HepG2 (cell line): ENCODE results near the gene NSD1. TPM values are rescaled to one million over a fixed set of nuclear protein-coding genes. Genes with fewer than 3 reads are reported as not detected.

Source experiments
- CREB1 ChIP-seq, 2 experiments: fragments of 450-650 bp in 1 of 2; IDR thresholded peaks; 2 replicates each; pipeline ENCODE4 v1.6.1; 2016 to 2017; ENCODE audit warnings: control low read depth in 1 of 2, mild to moderate bottlenecking in 1 of 2, missing compliant biosample characterization in 1 of 2, missing genetic modification characterization in 1 of 2
- FOXA3 ChIP-seq: IDR thresholded peaks from 2 replicates; pipeline ENCODE4 v1.6.1; 2016; ENCODE audit warnings: missing genetic modification reagents, missing compliant biosample characterization
- GZF1 ChIP-seq: sonication (generic); formaldehyde crosslinking; IDR thresholded peaks from 2 replicates; pipeline ENCODE4 v1.5.1; 2020; ENCODE audit warnings: mild to moderate bottlenecking, missing genetic modification reagents
- HES4 ChIP-seq: sonication (generic); formaldehyde crosslinking; IDR thresholded peaks from 2 replicates; pipeline ENCODE4 v1.9.0; 2021; ENCODE audit warnings: mild to moderate bottlenecking, missing genetic modification reagents, borderline replicate concordance
- HNRNPLL ChIP-seq: fragments of 200-400 bp; formaldehyde crosslinking; IDR thresholded peaks from 2 replicates; pipeline ENCODE4 v1.6.1; 2017; ENCODE audit warnings: mild to moderate bottlenecking, low read depth, low read length; ENCODE audit not compliant: poor library complexity, severe bottlenecking
- KAT8 ChIP-seq: IDR thresholded peaks from 2 replicates; pipeline ENCODE4 v1.6.1; 2016; ENCODE audit warnings: missing genetic modification reagents, missing compliant biosample characterization
- KDM2A ChIP-seq: sonication (generic); formaldehyde crosslinking; IDR thresholded peaks from 2 replicates; pipeline ENCODE4 v1.4.0; 2020; ENCODE audit warnings: low read depth, missing genetic modification reagents, borderline replicate concordance
- KDM4B ChIP-seq: sonication (generic); formaldehyde crosslinking; IDR thresholded peaks from 2 replicates; pipeline ENCODE4 v1.4.0; 2020; ENCODE audit warnings: missing genetic modification reagents
- POGZ ChIP-seq: sonication (generic); formaldehyde crosslinking; IDR thresholded peaks from 2 replicates; pipeline ENCODE4 v1.4.0; 2020; ENCODE audit warnings: mild to moderate bottlenecking, missing genetic modification reagents
- RBFOX2 ChIP-seq: fragments of 200-400 bp; formaldehyde crosslinking; IDR thresholded peaks from 2 replicates; pipeline ENCODE4 v1.6.1; 2017; ENCODE audit warnings: low read depth, mild to moderate bottlenecking, low read length
- RELA ChIP-seq: sonication (generic); formaldehyde crosslinking; IDR thresholded peaks from 2 replicates; pipeline ENCODE4 v1.4.0; 2020; ENCODE audit warnings: missing genetic modification reagents
- RXRA ChIP-seq: sonication (generic); formaldehyde crosslinking; IDR thresholded peaks from 2 replicates; pipeline ENCODE4 v1.5.1; 2020; ENCODE audit warnings: missing genetic modification reagents
- SP2 ChIP-seq: sonication (generic); formaldehyde crosslinking; IDR thresholded peaks from 2 replicates; pipeline ENCODE4 v1.5.1; 2020; ENCODE audit warnings: mild to moderate bottlenecking, missing genetic modification reagents
- SPEN ChIP-seq: sonication (generic); formaldehyde crosslinking; IDR thresholded peaks from 2 replicates; pipeline ENCODE4 v1.5.1; 2020; ENCODE audit warnings: low read depth, mild to moderate bottlenecking, missing genetic modification reagents
- SRY ChIP-seq: sonication (generic); formaldehyde crosslinking; IDR thresholded peaks from 2 replicates; pipeline ENCODE4 v1.8.0; 2022; ENCODE audit warnings: mild to moderate bottlenecking, missing genetic modification reagents
- TAF1 ChIP-seq: sonication (generic); formaldehyde crosslinking; IDR thresholded peaks from 2 replicates; pipeline ENCODE4 v1.4.0; 2020; ENCODE audit warnings: missing genetic modification reagents
- TBX2 ChIP-seq: sonication (generic); formaldehyde crosslinking; IDR thresholded peaks from 2 replicates; pipeline ENCODE4 v1.5.0; 2020; ENCODE audit warnings: missing genetic modification reagents, mild to moderate bottlenecking, borderline replicate concordance
- ZBTB7B ChIP-seq: sonication (generic); formaldehyde crosslinking; IDR thresholded peaks from 2 replicates; pipeline ENCODE4 v1.4.0; 2020; ENCODE audit warnings: missing genetic modification reagents
- ZNF160 ChIP-seq: sonication (generic); formaldehyde crosslinking; IDR thresholded peaks from 2 replicates; pipeline ENCODE4 v1.8.0; 2022; ENCODE audit warnings: mild to moderate bottlenecking, inconsistent platforms, missing genetic modification reagents
- ZNF549 ChIP-seq: sonication (generic); formaldehyde crosslinking; IDR thresholded peaks from 2 replicates; pipeline ENCODE4 v1.5.0; 2020; ENCODE audit warnings: missing genetic modification reagents
- ZSCAN25 ChIP-seq: sonication (generic); formaldehyde crosslinking; IDR thresholded peaks from 2 replicates; pipeline ENCODE4 v1.8.0; 2022; ENCODE audit warnings: mild to moderate bottlenecking, missing genetic modification reagents
- polyA plus RNA-seq, 8 experiments: library from polyadenylated mRNA; depleted of rRNA in 3 of 8; stranded (reverse) in 7 of 8; unstranded in 1 of 8; fragments of >200 nt; fragmentation: Illumina TruSeq in 4 of 8; extraction: Trizol in 4 of 8; gene quantifications; 2 replicates each; pipeline versions ENCODE4 v1.2.1 to v1.2.3, GENCODE V29; 2011 to 2016; ENCODE audit warnings: low read depth in 4 of 8, missing spikeins in 1 of 8, mixed read lengths in 1 of 8; ENCODE audit not compliant: insufficient read depth in 1 of 8
- total RNA-seq, 5 experiments: library from RNA; depleted of rRNA; stranded (reverse); fragments of >200 nt; fragmentation: Illumina TruSeq; extraction: Trizol; gene quantifications; 2 replicates each; pipeline ENCODE4 v1.2.3, GENCODE V29; 2016; ENCODE audit warnings: low read depth in 1 of 5
- TF ChIP-seq, protein P1 (sequence below): sonication (generic); formaldehyde crosslinking; IDR thresholded peaks from 2 replicates; pipeline ENCODE4 v1.4.0; 2020; ENCODE audit warnings: mild to moderate bottlenecking, missing genetic modification reagents
- TF ChIP-seq, protein P2 (sequence below), 2 experiments: fragments of 450-650 bp in 1 of 2; sonication (generic) in 1 of 2; formaldehyde crosslinking; IDR thresholded peaks; 2 replicates each; pipeline versions ENCODE4 v1.5.0 to v1.8.0; 2020 to 2022; ENCODE audit warnings: mild to moderate bottlenecking in 1 of 2, missing genetic modification reagents in 1 of 2
- TF ChIP-seq, protein P3 (sequence below): sonication (generic); IDR thresholded peaks from 2 replicates; pipeline ENCODE4 v1.6.1; 2016; ENCODE audit warnings: low read depth, borderline replicate concordance
- TF ChIP-seq, protein P4 (sequence below): sonication (generic); formaldehyde crosslinking; IDR thresholded peaks from 2 replicates; pipeline ENCODE4 v1.8.0; 2022; ENCODE audit warnings: low read depth, missing genetic modification reagents

Gene NSD1
- total and polyA plus RNA-seq, 2 of the 13 experiments (the other 11 are each of a cell fraction or from before 2014, with no cell fraction given), result 0.01 to 0.09 TPM

DNA sequence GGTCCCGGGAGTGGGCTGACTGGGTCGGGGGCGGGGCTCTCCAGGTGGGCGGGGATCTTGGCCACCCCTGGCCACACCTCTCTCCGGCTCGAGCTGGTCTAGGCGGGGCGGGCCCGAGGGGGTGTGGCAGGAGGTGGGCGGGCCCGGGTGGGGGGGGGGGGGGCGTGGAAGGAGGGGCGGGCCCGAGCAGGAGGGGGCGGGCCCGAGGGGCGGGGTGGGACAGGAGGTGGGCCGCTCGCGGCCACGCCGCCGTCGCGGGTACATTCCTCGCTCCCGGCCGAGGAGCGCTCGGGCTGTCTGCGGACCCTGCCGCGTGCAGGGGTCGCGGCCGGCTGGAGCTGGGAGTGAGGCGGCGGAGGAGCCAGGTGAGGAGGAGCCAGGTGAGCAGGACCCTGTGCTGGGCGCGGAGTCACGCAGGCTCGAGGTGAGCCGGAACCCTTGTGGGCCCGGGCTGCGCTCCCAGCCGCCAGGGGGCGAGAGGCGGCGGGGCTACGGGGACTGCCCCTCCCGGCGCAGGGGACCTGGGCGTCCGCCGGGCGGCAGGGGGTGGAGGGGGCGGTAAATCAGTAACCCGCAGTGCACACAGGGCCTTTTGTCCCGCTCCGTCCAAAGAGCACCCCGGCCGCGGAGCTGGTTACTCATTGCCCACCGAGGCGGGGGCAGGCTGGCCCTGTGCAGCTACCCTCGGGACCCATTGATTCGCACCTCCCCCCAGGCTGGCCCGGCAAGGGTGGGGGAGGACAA is 46.7 kb upstream of the NSD1 start, which contains the start of gene FGFR4 (continued):
- TF ChIP-seq TBX2 (CRISPR knock-in tag), result peak; percentile 81; the same call in 1 of the 2 replicates
- peak; percentile 77 for TF ChIP-seq RXRA (CRISPR knock-in tag)
- TF ChIP-seq ZNF160 (CRISPR knock-in tag), result 0 out of 2 replicates have a peak, but pooled peaks have one; percentile 60
- 0 out of 2 replicates have a peak, but pooled peaks have one; percentile 46 for TF ChIP-seq ZNF549 (CRISPR knock-in tag)
- peak; percentile 66 for TF ChIP-seq FOXA3 (CRISPR knock-in tag)
- no peak for TF ChIP-seq KDM4B (CRISPR knock-in tag)
- peak; percentile 78 for TF ChIP-seq POGZ
- TF ChIP-seq HNRNPLL, result peak; percentile 71
- peak; percentile 81; the same call in 1 of the 2 replicates for TF ChIP-seq SRY (CRISPR knock-in tag)
- TF ChIP-seq KAT8, result peak; percentile 53; the same call in 1 of the 2 replicates
- peak; percentile 97 for TF ChIP-seq RBFOX2
- peak; percentile 84 for TF ChIP-seq HES4 (CRISPR knock-in tag)
- peak; percentile 51; the same call in 1 of the 2 replicates for TF ChIP-seq RELA
- no peak for TF ChIP-seq GZF1
- TF ChIP-seq ZBTB7B, result peak; percentile 74; the same call in 1 of the 2 replicates
- TF ChIP-seq, protein P1, sequence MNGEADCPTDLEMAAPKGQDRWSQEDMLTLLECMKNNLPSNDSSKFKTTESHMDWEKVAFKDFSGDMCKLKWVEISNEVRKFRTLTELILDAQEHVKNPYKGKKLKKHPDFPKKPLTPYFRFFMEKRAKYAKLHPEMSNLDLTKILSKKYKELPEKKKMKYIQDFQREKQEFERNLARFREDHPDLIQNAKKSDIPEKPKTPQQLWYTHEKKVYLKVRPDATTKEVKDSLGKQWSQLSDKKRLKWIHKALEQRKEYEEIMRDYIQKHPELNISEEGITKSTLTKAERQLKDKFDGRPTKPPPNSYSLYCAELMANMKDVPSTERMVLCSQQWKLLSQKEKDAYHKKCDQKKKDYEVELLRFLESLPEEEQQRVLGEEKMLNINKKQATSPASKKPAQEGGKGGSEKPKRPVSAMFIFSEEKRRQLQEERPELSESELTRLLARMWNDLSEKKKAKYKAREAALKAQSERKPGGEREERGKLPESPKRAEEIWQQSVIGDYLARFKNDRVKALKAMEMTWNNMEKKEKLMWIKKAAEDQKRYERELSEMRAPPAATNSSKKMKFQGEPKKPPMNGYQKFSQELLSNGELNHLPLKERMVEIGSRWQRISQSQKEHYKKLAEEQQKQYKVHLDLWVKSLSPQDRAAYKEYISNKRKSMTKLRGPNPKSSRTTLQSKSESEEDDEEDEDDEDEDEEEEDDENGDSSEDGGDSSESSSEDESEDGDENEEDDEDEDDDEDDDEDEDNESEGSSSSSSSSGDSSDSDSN (CRISPR knock-in tag), result peak; percentile 88
- 0 out of 2 replicates have a peak, but pooled peaks have one; percentile 32 for TF ChIP-seq ZSCAN25
- TF ChIP-seq, protein P2, sequence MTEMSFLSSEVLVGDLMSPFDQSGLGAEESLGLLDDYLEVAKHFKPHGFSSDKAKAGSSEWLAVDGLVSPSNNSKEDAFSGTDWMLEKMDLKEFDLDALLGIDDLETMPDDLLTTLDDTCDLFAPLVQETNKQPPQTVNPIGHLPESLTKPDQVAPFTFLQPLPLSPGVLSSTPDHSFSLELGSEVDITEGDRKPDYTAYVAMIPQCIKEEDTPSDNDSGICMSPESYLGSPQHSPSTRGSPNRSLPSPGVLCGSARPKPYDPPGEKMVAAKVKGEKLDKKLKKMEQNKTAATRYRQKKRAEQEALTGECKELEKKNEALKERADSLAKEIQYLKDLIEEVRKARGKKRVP (CRISPR knock-in tag; IDR thresholded peaks at IDR 0.05), result peak in 1 of 2 experiments; percentile 68; a peak in 2 of 4 replicates
- 0 out of 2 replicates have a peak, but pooled peaks have one; percentile 44 for TF ChIP-seq SP2 (CRISPR knock-in tag)
- peak; percentile 44; the same call in 1 of the 2 replicates for TF ChIP-seq SPEN (CRISPR knock-in tag)
- TF ChIP-seq CREB1 (IDR thresholded peaks at IDR 0.05), result peak; percentile 9; the same call in 1 of the 2 replicates
- no peak for TF ChIP-seq CREB1 (CRISPR knock-in tag; IDR thresholded peaks at IDR 0.05)
- peak; percentile 97 for TF ChIP-seq TAF1 (CRISPR knock-in tag)
- TF ChIP-seq, protein P3, sequence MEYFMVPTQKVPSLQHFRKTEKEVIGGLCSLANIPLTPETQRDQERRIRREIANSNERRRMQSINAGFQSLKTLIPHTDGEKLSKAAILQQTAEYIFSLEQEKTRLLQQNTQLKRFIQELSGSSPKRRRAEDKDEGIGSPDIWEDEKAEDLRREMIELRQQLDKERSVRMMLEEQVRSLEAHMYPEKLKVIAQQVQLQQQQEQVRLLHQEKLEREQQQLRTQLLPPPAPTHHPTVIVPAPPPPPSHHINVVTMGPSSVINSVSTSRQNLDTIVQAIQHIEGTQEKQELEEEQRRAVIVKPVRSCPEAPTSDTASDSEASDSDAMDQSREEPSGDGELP, result peak; percentile 50; the same call in 1 of the 2 replicates
- TF ChIP-seq, protein P4, sequence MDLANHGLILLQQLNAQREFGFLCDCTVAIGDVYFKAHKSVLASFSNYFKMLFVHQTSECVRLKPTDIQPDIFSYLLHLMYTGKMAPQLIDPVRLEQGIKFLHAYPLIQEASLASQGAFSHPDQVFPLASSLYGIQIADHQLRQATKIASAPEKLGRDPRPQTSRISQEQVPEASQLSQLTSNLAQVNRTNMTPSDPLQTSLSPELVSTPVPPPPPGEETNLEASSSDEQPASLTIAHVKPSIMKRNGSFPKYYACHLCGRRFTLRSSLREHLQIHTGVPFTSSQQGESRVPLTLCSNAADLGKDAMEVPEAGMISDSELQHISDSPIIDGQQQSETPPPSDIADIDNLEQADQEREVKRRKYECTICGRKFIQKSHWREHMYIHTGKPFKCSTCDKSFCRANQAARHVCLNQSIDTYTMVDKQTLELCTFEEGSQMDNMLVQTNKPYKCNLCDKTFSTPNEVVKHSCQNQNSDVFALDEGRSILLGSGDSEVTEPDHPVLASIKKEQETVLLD (CRISPR knock-in tag), result peak; percentile 48; the same call in 1 of the 2 replicates
- TF ChIP-seq KDM2A (CRISPR knock-in tag), result peak; percentile 93
